Articular chondrocyte of knee joint (primary cell): ENCODE data around the gene USP22. TPM values are rescaled to one million over a fixed set of nuclear protein-coding genes. Genes with fewer than 3 reads are reported as not detected.

Experiments used
- small RNA-seq: library from RNA; depleted of rRNA; stranded (forward); fragments of <200 nt; gene quantifications from one replicate; pipeline ENCODE3, GENCODE V24; 2012
- total RNA-seq: library from RNA; depleted of rRNA; stranded (reverse); fragments of >200 nt; gene quantifications from 2 replicates; pipeline ENCODE4 v1.2.3, GENCODE V29; 2012

USP22 gene
- total RNA-seq = 224 and 226 TPM in 2 replicates

DNA sequence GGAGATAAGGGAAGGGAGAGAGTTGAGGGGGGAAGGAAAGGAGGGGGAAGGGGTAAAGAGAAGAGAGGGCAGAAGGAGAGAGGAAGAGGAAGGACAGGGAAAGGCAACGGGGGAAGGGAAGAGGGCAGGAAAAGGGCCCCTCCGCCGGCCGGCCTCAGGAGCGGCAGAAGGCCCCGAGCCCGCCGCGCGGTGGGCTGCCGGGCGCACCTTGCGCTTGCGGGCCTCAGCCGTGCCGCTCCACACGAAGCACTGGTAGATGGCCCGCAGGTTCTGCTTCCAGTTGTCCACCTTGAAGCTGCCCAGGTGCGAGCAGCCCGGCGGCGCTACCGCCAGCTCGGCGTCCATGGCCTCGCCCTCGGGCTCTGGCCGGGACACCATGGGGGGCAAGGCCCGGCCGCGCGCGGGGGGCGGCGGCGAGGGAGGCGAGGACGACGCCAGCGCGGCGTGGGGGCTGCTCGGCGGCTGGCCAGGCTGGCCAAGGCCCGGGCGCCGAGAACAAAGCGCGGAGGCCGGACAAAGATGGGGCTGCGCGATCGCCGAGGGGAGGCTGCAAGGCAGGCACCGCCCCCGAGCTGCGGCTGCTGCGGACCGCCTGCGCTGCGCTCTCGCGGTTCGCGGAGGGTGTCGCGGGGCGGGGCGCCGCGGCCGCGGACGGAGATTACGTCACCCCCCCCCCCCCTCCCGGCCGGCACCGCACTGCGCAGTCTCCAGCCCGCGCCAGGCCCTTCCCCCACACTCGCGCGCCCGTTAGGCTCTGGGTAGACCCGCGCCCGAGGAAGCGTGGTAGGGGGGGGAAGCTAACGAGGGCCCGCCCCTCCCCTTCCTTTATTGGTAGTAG, at the start of gene USP22:
Gene USP22 (minus strand): TSS at position 554 of the 838 bp plus-strand sequence. CDS start 176 bp downstream, at position 378.

Small RNA genes lying within 50 kb of the gene (small RNA-seq; reads per million reads assigned to genes)
- not detected for gene AC087393.1

Other genes starting within 250 kb of the USP22 start
- 14.8 and 15.2 TPM in 2 replicates for gene DHRS7B, start 84.0 kb upstream of the USP22 start, total RNA-seq
- 16.1 and 17.0 TPM in 2 replicates for gene TMEM11, start 171.2 kb upstream of the USP22 start, total RNA-seq
- 5.7 and 6.7 TPM in 2 replicates for gene NATD1, start 210.4 kb upstream of the USP22 start, total RNA-seq
- 30.4 and 46.8 TPM in 2 replicates for gene MAP2K3, start 241.7 kb upstream of the USP22 start, total RNA-seq